DOHH2 (cell line): ENCODE data around the gene WDFY4.

Experiments
- H3F3A ChIP-seq: fragments of 200-600 bp; sonication (generic), shearing (Covaris generic); 2 replicates; pipeline ENCODE4 v1.6.0; 2016; ENCODE audit warnings: antibody characterized with exemption, mild to moderate bottlenecking; ENCODE audit not compliant: control insufficient read depth, insufficient read depth
- H3K27ac ChIP-seq: fragments of 200-600 bp; sonication (generic); 2 replicates; pipeline ENCODE4 v1.5.1; 2014; ENCODE audit warnings: low read depth, mild to moderate bottlenecking, low read length, moderate library complexity
- H3K27me3 ChIP-seq: fragments of 200-600 bp; sonication (generic); 2 replicates; pipeline ENCODE4 v1.6.1; 2014; ENCODE audit warnings: mild to moderate bottlenecking, low read length, mixed read lengths; ENCODE audit not compliant: control insufficient read depth
- H3K36me3 ChIP-seq: fragments of 200-600 bp; sonication (generic); 2 replicates; pipeline ENCODE4 v1.6.1; 2014; ENCODE audit warnings: mild to moderate bottlenecking, low read length, moderate library complexity, mixed read lengths; ENCODE audit not compliant: control insufficient read depth
- H3K4me1 ChIP-seq: fragments of 200-600 bp; sonication (generic); 2 replicates; pipeline ENCODE4 v1.6.1; 2014; ENCODE audit warnings: mild to moderate bottlenecking, low read length, mixed read lengths; ENCODE audit not compliant: control insufficient read depth
- H3K4me2 ChIP-seq: fragments of 200-600 bp; sonication (generic); 2 replicates; pipeline ENCODE4 v1.6.0; 2014; ENCODE audit warnings: mild to moderate bottlenecking, low read length, moderate library complexity
- H3K4me3 ChIP-seq: fragments of 200-600 bp; sonication (generic); 2 replicates; pipeline ENCODE4 v1.5.1; 2014; ENCODE audit warnings: mild to moderate bottlenecking, low read length, mixed read lengths
- H3K79me2 ChIP-seq: fragments of 200-600 bp; sonication (generic); 2 replicates; pipeline ENCODE4 v1.6.1; 2014; ENCODE audit warnings: mild to moderate bottlenecking, low read length, mixed read lengths; ENCODE audit not compliant: control insufficient read depth
- H3K9me2 ChIP-seq: fragments of 200-600 bp; sonication (generic); replicated peaks from 2 replicates; pipeline ENCODE4 v1.6.1; 2014; ENCODE audit warnings: mild to moderate bottlenecking, low read length, mixed read lengths; ENCODE audit not compliant: control insufficient read depth
- H3K9me3 ChIP-seq: fragments of 200-600 bp; sonication (generic); 2 replicates; pipeline ENCODE4 v1.6.1; 2014; ENCODE audit warnings: antibody characterized with exemption, low read length, mixed read lengths; ENCODE audit not compliant: control insufficient read depth, insufficient read depth
- H4K20me1 ChIP-seq: fragments of 200-600 bp; sonication (generic); 2 replicates; pipeline ENCODE4 v1.6.0; 2014; ENCODE audit warnings: low read depth, mild to moderate bottlenecking, antibody characterized with exemption, low read length, moderate library complexity; ENCODE audit not compliant: control insufficient read depth, insufficient read depth
- CTCF ChIP-seq: fragments of 200-600 bp; sonication (generic); IDR thresholded peaks from one replicate; pipeline ENCODE4 v1.5.1; 2014; ENCODE audit warnings: antibody characterized with exemption, mild to moderate bottlenecking, low read depth, low read length; ENCODE audit not compliant: poor library complexity, severe bottlenecking
- EZH2phosphoT487 ChIP-seq: fragments of 200-600 bp; sonication (generic); IDR thresholded peaks from 2 replicates; pipeline ENCODE4 v1.6.1; 2017; ENCODE audit warnings: borderline replicate concordance, mild to moderate bottlenecking, antibody characterized with exemption, low read length, moderate library complexity, mixed read lengths

WDFY4 gene

GRCh38 chr10:48653944-48654698, 30.6 kb upstream of the WDFY4 start:
- H3K79me2 ChIP-seq = no peaks in the 10 kb centered on the region
- no peaks in the 10 kb centered on the region for H3K36me3 ChIP-seq
- H4K20me1 ChIP-seq = no peaks in the 10 kb centered on the region
- H3K9me2 ChIP-seq = no peaks in the 10 kb centered on the region
- H3K27me3 ChIP-seq = peaks cover 56% of the 10 kb centered on the region
- no peak overlapping the region for H3K4me3 ChIP-seq
- no peak for TF ChIP-seq EZH2phosphoT487
- TF ChIP-seq CTCF = no peak
- peaks cover 16% of the 10 kb centered on the region for H3K4me1 ChIP-seq
- H3F3A ChIP-seq = no peaks in the 10 kb centered on the region
- no peak overlapping the region for H3K4me2 ChIP-seq
- H3K27ac ChIP-seq = no peak overlapping the region
- H3K9me3 ChIP-seq = no peaks in the 10 kb centered on the region

GRCh38 chr10:48655411-48656240, 29.0 kb upstream of the WDFY4 start:
- TF ChIP-seq CTCF (no peak), EZH2phosphoT487 (no peak; the same call in 1 of the 2 replicates)

GRCh38 chr10:48656241-48656913, 28.3 kb upstream of the WDFY4 start:
- no peaks in the 10 kb centered on the region for H4K20me1 ChIP-seq
- no peaks in the 10 kb centered on the region for H3K9me3 ChIP-seq
- H3K4me2 ChIP-seq = peak overlapping the region; percentile 97
- H3K79me2 ChIP-seq = no peaks in the 10 kb centered on the region
- no peaks in the 10 kb centered on the region for H3K36me3 ChIP-seq
- no peaks in the 10 kb centered on the region; the same call in 1 of the 2 replicates for H3F3A ChIP-seq
- peaks cover 46% of the 10 kb centered on the region for H3K27me3 ChIP-seq
- peaks cover 23% of the 10 kb centered on the region for H3K4me1 ChIP-seq
- H3K9me2 ChIP-seq = no peaks in the 10 kb centered on the region
- no peak overlapping the region for H3K27ac ChIP-seq
- H3K4me3 ChIP-seq = peak overlapping the region; percentile 83
- TF ChIP-seq EZH2phosphoT487 (no peak), CTCF (peak; percentile 96)

More at GRCh38 chr10:48655411-48656240, 29.0 kb upstream of the WDFY4 start:
- H3K9me3 ChIP-seq = no peaks in the 10 kb centered on the region
- peaks cover 22% of the 10 kb centered on the region for H3K4me1 ChIP-seq
- no peak overlapping the region for H3K27ac ChIP-seq
- H3K4me3 ChIP-seq = peak overlapping the region; percentile 56
- H3K9me2 ChIP-seq = no peaks in the 10 kb centered on the region
- H3F3A ChIP-seq = no peaks in the 10 kb centered on the region; the same call in 1 of the 2 replicates
- H3K27me3 ChIP-seq = peaks cover 50% of the 10 kb centered on the region
- no peaks in the 10 kb centered on the region for H4K20me1 ChIP-seq
- no peaks in the 10 kb centered on the region for H3K79me2 ChIP-seq
- no peaks in the 10 kb centered on the region for H3K36me3 ChIP-seq
- peak overlapping the region; percentile 61 for H3K4me2 ChIP-seq
